Smooth muscle cell (in vitro differentiated cells): Measurements from ENCODE around the gene ANO2. TPM values are rescaled to one million over a fixed set of nuclear protein-coding genes. Genes with fewer than 3 reads are reported as not detected.
"Not testable (repeated sequence)": the region's sequence is repeated elsewhere in the genome, so short reads cannot be mapped to it uniquely, and the experiment has no call there.

Experiments used
- DNase-seq: peaks from one replicate; lab custom pipeline; 2025; ENCODE audit not compliant: unreplicated experiment; lab: John Stamatoyannopoulos, UW
- H2AFZ ChIP-seq: fragments of 200-600 bp; sonication (generic); 2 replicates; pipeline ENCODE4 v1.6.0; 2016; ENCODE audit warnings: antibody characterized with exemption, low read depth, mild to moderate bottlenecking
- H3F3A ChIP-seq: fragments of 200-600 bp; sonication (generic); 2 replicates; pipeline ENCODE4 v1.6.0; 2017; ENCODE audit warnings: antibody characterized with exemption, low read depth
- H3K27ac ChIP-seq: fragments of 200-600 bp; sonication (generic); 2 replicates; pipeline ENCODE4 v1.5.1; 2016; ENCODE audit warnings: low read depth, mild to moderate bottlenecking
- H3K27me3 ChIP-seq: fragments of 200-600 bp; sonication (generic); 2 replicates; pipeline ENCODE4 v1.6.1; 2016; ENCODE audit warnings: low read depth, mild to moderate bottlenecking
- H3K36me3 ChIP-seq: fragments of 200-600 bp; sonication (generic); 2 replicates; pipeline ENCODE4 v1.5.1; 2016; ENCODE audit warnings: low read depth
- H3K4me1 ChIP-seq: fragments of 200-600 bp; sonication (generic); 2 replicates; pipeline ENCODE4 v1.5.1; 2016; ENCODE audit warnings: low read depth
- H3K4me2 ChIP-seq: fragments of 200-600 bp; sonication (generic); 2 replicates; pipeline ENCODE4 v1.6.0; 2016; ENCODE audit warnings: mild to moderate bottlenecking
- H3K4me3 ChIP-seq: fragments of 200-600 bp; sonication (generic); 2 replicates; pipeline ENCODE4 v1.5.1; 2016; ENCODE audit warnings: mild to moderate bottlenecking
- H3K79me2 ChIP-seq: fragments of 200-600 bp; sonication (generic); 2 replicates; pipeline ENCODE4 v1.6.0; 2016; ENCODE audit warnings: low read depth, mild to moderate bottlenecking
- H3K9ac ChIP-seq: fragments of 200-600 bp; sonication (generic); 2 replicates; pipeline ENCODE4 v1.6.0; 2016; ENCODE audit warnings: low read depth
- H3K9me3 ChIP-seq: fragments of 200-600 bp; sonication (generic); replicated peaks from 2 replicates; pipeline ENCODE4 v1.5.1; 2016; ENCODE audit warnings: low read depth
- H4K20me1 ChIP-seq: fragments of 200-600 bp; sonication (generic); 2 replicates; pipeline ENCODE4 v1.6.0; 2016; ENCODE audit warnings: low read depth
- CTCF ChIP-seq: fragments of 200-600 bp; sonication (generic); IDR thresholded peaks from 2 replicates; pipeline ENCODE4 v1.5.1; 2017; ENCODE audit warnings: borderline replicate concordance, mild to moderate bottlenecking, antibody characterized with exemption; ENCODE audit not compliant: insufficient read depth, poor library complexity, severe bottlenecking
- WGBS: methylation state at CpG from one replicate; pipeline ENCODE4 v1.1.7; 2016; ENCODE audit warnings: low lambda C conversion rate; 5-methylcytosine and 5-hydroxymethylcytosine counted together
- polyA plus RNA-seq: library from polyadenylated mRNA; unstranded; fragments of >200 nt; fragmentation: Nextera tagmentation; extraction: Ambion mirVana; gene quantifications from 2 replicates; pipeline ENCODE4 v1.2.1, GENCODE V29; 2016
- total RNA-seq: library from RNA; depleted of rRNA; stranded (reverse); fragments of >200 nt; gene quantifications from 2 replicates; pipeline ENCODE4 v1.2.3, GENCODE V29; 2014

Gene ANO2
- total and polyA plus RNA-seq, 2 experiments from 2014 or later: 0.18 TPM; not detected in 1

GRCh38 chr12:5537771-5538170, 407.3 kb downstream of the ANO2 start:
- Histone ChIP-seq H3K4me3 (no peak overlapping the region), H3F3A (no peaks in the 10 kb centered on the region), H3K79me2 (no peaks in the 10 kb centered on the region), H3K36me3 (no peaks in the 10 kb centered on the region), H4K20me1 (no peaks in the 10 kb centered on the region), H3K9me3 (no peaks in the 10 kb centered on the region), H3K4me1 (no peaks in the 10 kb centered on the region), H2AFZ (no peak overlapping the region), H3K9ac (no peak overlapping the region), H3K27me3 (no peaks in the 10 kb centered on the region), H3K4me2 (no peak overlapping the region), H3K27ac (no peak overlapping the region)
- no peak for DNase-seq
- no peak for TF ChIP-seq CTCF
- WGBS: 79% methylated on average over 8 of the region's 8 CpGs

- H3K79me2 ChIP-seq, H4K20me1 ChIP-seq, H3K9me3 ChIP-seq, H3K4me2 ChIP-seq, H3K27ac ChIP-seq, H3K27me3 ChIP-seq, H3K9ac ChIP-seq, H3K4me1 ChIP-seq, H3K4me3 ChIP-seq, DNase-seq, H3K36me3 ChIP-seq, H2AFZ ChIP-seq, H3F3A ChIP-seq: not testable (repeated sequence)
- WGBS: 35% methylated on average over 13 of the region's 13 CpGs
These were observed 407.9 kb downstream of the ANO2 start for GRCh38 chr12:5537026-5537615.

GRCh38 chr12:5535541-5535940, 409.5 kb downstream of the ANO2 start:
- WGBS: 95% methylated on average over 3 of the region's 3 CpGs
- Histone ChIP-seq H2AFZ (no peak overlapping the region), H3K27me3 (no peaks in the 10 kb centered on the region), H3K27ac (no peak overlapping the region), H3K4me3 (no peak overlapping the region), H3K36me3 (no peaks in the 10 kb centered on the region), H3K4me2 (no peak overlapping the region), H3K9ac (no peak overlapping the region), H3F3A (no peaks in the 10 kb centered on the region), H3K9me3 (no peaks in the 10 kb centered on the region), H3K4me1 (no peaks in the 10 kb centered on the region), H3K79me2 (no peaks in the 10 kb centered on the region), H4K20me1 (no peaks in the 10 kb centered on the region)
- TF ChIP-seq CTCF: no peak
- DNase-seq: no peak

- Histone ChIP-seq H3K9me3 (no peaks in the 10 kb centered on the region), H3K9ac (no peak overlapping the region), H3K27me3 (no peaks in the 10 kb centered on the region), H3K4me2 (no peak overlapping the region), H4K20me1 (no peaks in the 10 kb centered on the region), H2AFZ (no peak overlapping the region), H3K4me3 (no peak overlapping the region), H3F3A (no peaks in the 10 kb centered on the region), H3K27ac (no peak overlapping the region), H3K36me3 (no peaks in the 10 kb centered on the region), H3K79me2 (no peaks in the 10 kb centered on the region), H3K4me1 (no peaks in the 10 kb centered on the region)
- 91% methylated on average over 10 of the region's 10 CpGs for WGBS
- DNase-seq: no peak
- no peak for TF ChIP-seq CTCF
These were observed 410.4 kb downstream of the ANO2 start for GRCh38 chr12:5534426-5535199.
